Small intestine (tissue), 7 donors: ENCODE measurements around the gene ELOVL5. TPM values are rescaled to one million over a fixed set of nuclear protein-coding genes. Genes with fewer than 3 reads are reported as not detected.
"Not testable (repeated sequence)": the region's sequence is repeated elsewhere in the genome, so short reads cannot be mapped to it uniquely, and the experiment has no call there.

Experiments
- DNase-seq, 2 donors: peaks; one replicate each; pipeline versions ENCODE4 v3.0.0 to v3.0.0-alpha.2; 2013
- FAIRE-seq: peaks from 2 replicates; lab custom pipeline; 2012; peaks lifted over from hg19 to GRCh38; lab: Jason Lieb, UNC
- H3K27ac ChIP-seq, 3 donors: one replicate each; pipeline ENCODE4 v1.5.1; 2013; ENCODE audit warnings: low read length in 2 of 3, mild to moderate bottlenecking in 2 of 3, control low read depth in 1 of 3, inconsistent platforms in 1 of 3, low read depth in 1 of 3, moderate library complexity in 1 of 3
- H3K27me3 ChIP-seq, 3 donors: one replicate each; pipeline ENCODE4 v1.6.1; 2013; ENCODE audit warnings: low read length in 3 of 3, inconsistent platforms in 1 of 3; ENCODE audit not compliant: control insufficient read depth in 3 of 3, insufficient read depth in 3 of 3
- H3K36me3 ChIP-seq, 3 donors: one replicate each; pipeline ENCODE4 v1.6.1; 2013; ENCODE audit warnings: low read length in 3 of 3, inconsistent platforms in 1 of 3, low read depth in 1 of 3, mild to moderate bottlenecking in 1 of 3, moderate library complexity in 1 of 3; ENCODE audit not compliant: control insufficient read depth in 3 of 3, insufficient read depth in 2 of 3
- H3K4me1 ChIP-seq, 3 donors: one replicate each; pipeline ENCODE4 v1.6.1; 2013; ENCODE audit warnings: low read length in 2 of 3, inconsistent platforms in 1 of 3, low read depth in 1 of 3, mild to moderate bottlenecking in 1 of 3, moderate library complexity in 1 of 3; ENCODE audit not compliant: control insufficient read depth in 3 of 3, insufficient read depth in 2 of 3
- H3K4me3 ChIP-seq, 3 donors: one replicate each; pipeline ENCODE4 v1.5.1; 2013; ENCODE audit warnings: low read length in 3 of 3, control low read depth in 1 of 3, inconsistent platforms in 1 of 3, low read depth in 1 of 3, mild to moderate bottlenecking in 1 of 3, moderate library complexity in 1 of 3
- H3K9me3 ChIP-seq, 2 donors: one replicate each; pipeline ENCODE4 v1.6.1; 2013; ENCODE audit warnings: low read depth in 1 of 2, low read length in 1 of 2; ENCODE audit not compliant: control insufficient read depth in 2 of 2, insufficient read depth in 1 of 2
- WGBS, 3 donors: extraction: QIAGEN DNeasy Blood & Tissue Kit; methylation state at CpG; one replicate each; pipeline ENCODE4 v1.1.7; 2013; 5-methylcytosine and 5-hydroxymethylcytosine counted together
- polyA plus RNA-seq, 4 donors: library from polyadenylated mRNA; stranded (reverse) in 3 of 4; unstranded in 1 of 4; fragments of 200-250 nt in 3 of 4; fragments of 120-200 nt in 1 of 4; gene quantifications; one replicate each; pipeline versions ENCODE4 v1.2.1 to v1.2.3, GENCODE V29; 2013
- donor health status: healthy with polysubstance abuse.
- donor health status: control.
- donor health status: control.
- donor health status: Bipolar disorder and iron deficiency.
- donor health status: healthy.

ELOVL5 gene
- polyA plus RNA-seq, 4 donors, result 6.3 to 37.0 (median 22.6) TPM

GRCh38 chr6:53304953-53305352 lies 43.8 kb downstream of the ELOVL5 start:
- not testable (repeated sequence) for H3K27me3 ChIP-seq, H3K27ac ChIP-seq, H3K9me3 ChIP-seq, DNase-seq, H3K36me3 ChIP-seq, H3K4me3 ChIP-seq, FAIRE-seq
- 93 to 100% (median 94%) methylated on average over 9 to 25 of the region's 32 CpGs for WGBS, 3 donors
- H3K4me1 ChIP-seq, result peaks cover 9 to 37% (median 18%) of the 10 kb centered on the region in 3 donors

- FAIRE-seq, result no peak
- Histone ChIP-seq H3K36me3 (no peaks in the 10 kb centered on the region), H3K9me3 (no peaks in the 10 kb centered on the region), H3K4me3 (no peak overlapping the region), H3K4me1 (peaks cover 9 to 32% (median 18%) of the 10 kb centered on the region in 3 donors), H3K27ac (no peak overlapping the region), H3K27me3 (no peaks in the 10 kb centered on the region)
- no peak for DNase-seq
- WGBS, 3 donors, result 32 to 45% (median 44%) methylated on average over 6 of the region's 6 CpGs
Measured at GRCh38 chr6:53302678-53303360, 45.9 kb downstream of the ELOVL5 start.

- WGBS, 3 donors, result 76 to 86% (median 82%) methylated on average over 7 of the region's 7 CpGs
- DNase-seq, result no peak
- Histone ChIP-seq H3K27me3 (no peaks in the 10 kb centered on the region), H3K4me1 (peaks cover 7 to 30% (median 9%) of the 10 kb centered on the region in 3 donors), H3K9me3 (no peaks in the 10 kb centered on the region), H3K4me3 (no peak overlapping the region), H3K36me3 (no peaks in the 10 kb centered on the region), H3K27ac (peak overlapping the region in 1 of 3 donors; percentile 56)
- no peak for FAIRE-seq
Measured at GRCh38 chr6:53301801-53302537, 46.8 kb downstream of the ELOVL5 start.

- FAIRE-seq (no peak), DNase-seq (peak in 1 of 2 donors; percentile 35)
- H3K9me3 ChIP-seq, result no peaks in the 10 kb centered on the region
- no peaks in the 10 kb centered on the region for H3K27me3 ChIP-seq
- H3K4me1 ChIP-seq, result peaks cover 7 to 26% (median 13%) of the 10 kb centered on the region in 3 donors
- 56 to 64% (median 61%) methylated on average over 9 of the region's 9 CpGs for WGBS, 3 donors
- H3K36me3 ChIP-seq, result no peaks in the 10 kb centered on the region
- H3K27ac ChIP-seq, result peak overlapping the region in 1 of 3 donors; percentile 6
- no peak overlapping the region for H3K4me3 ChIP-seq
Measured at GRCh38 chr6:53300656-53301551, 47.8 kb downstream of the ELOVL5 start.

- H3K27me3 ChIP-seq, result no peaks in the 10 kb centered on the region
- no peaks in the 10 kb centered on the region for H3K9me3 ChIP-seq
- H3K36me3 ChIP-seq, result no peaks in the 10 kb centered on the region
- no peak overlapping the region for H3K4me3 ChIP-seq
- H3K4me1 ChIP-seq, result peaks cover 7 to 26% (median 13%) of the 10 kb centered on the region in 3 donors
- DNase-seq (no peak), FAIRE-seq (no peak)
- WGBS, 3 donors, result 80 to 91% (median 89%) methylated on average over 7 of the region's 7 CpGs
- no peak overlapping the region for H3K27ac ChIP-seq
Measured at GRCh38 chr6:53299331-53300005, 49.3 kb downstream of the ELOVL5 start.

GRCh38 chr6:53297004-53297403 lies 51.7 kb downstream of the ELOVL5 start:
- peaks cover 7 to 16% (median 13%) of the 10 kb centered on the region in 3 donors for H3K4me1 ChIP-seq
- H3K9me3 ChIP-seq, result no peaks in the 10 kb centered on the region
- H3K4me3 ChIP-seq, result no peak overlapping the region
- FAIRE-seq, result no peak
- H3K36me3 ChIP-seq, result peaks cover 0 to 16% (median 0%) of the 10 kb centered on the region in 3 donors
- WGBS, 3 donors, result 65 to 81% (median 76%) methylated on average over 4 of the region's 4 CpGs
- no peaks in the 10 kb centered on the region for H3K27me3 ChIP-seq
- no peak overlapping the region for H3K27ac ChIP-seq
- DNase-seq, result no peak

- WGBS, 3 donors, result 91 to 95% (median 94%) methylated on average over 1 of the region's 1 CpG
- peaks cover 3 to 4% (median 3%) of the 10 kb centered on the region in 3 donors for H3K4me1 ChIP-seq
- peaks cover 0 to 16% (median 2%) of the 10 kb centered on the region in 3 donors for H3K36me3 ChIP-seq
- H3K27ac ChIP-seq, result no peak overlapping the region
- no peaks in the 10 kb centered on the region for H3K27me3 ChIP-seq
- FAIRE-seq (no peak), DNase-seq (no peak)
- no peaks in the 10 kb centered on the region for H3K9me3 ChIP-seq
- H3K4me3 ChIP-seq, result no peak overlapping the region
Measured at GRCh38 chr6:53295176-53295575, 53.6 kb downstream of the ELOVL5 start.
